ENCODE results near the gene RTF2. TPM values are rescaled to one million over a fixed set of nuclear protein-coding genes. Genes with fewer than 3 reads are reported as not detected.

Gene RTF2
- total and polyA plus RNA-seq, 2 of the 13 experiments (the other 11 are each of a cell fraction or from before 2014, with no cell fraction given), result 81.8 to 142 TPM

DNA sequence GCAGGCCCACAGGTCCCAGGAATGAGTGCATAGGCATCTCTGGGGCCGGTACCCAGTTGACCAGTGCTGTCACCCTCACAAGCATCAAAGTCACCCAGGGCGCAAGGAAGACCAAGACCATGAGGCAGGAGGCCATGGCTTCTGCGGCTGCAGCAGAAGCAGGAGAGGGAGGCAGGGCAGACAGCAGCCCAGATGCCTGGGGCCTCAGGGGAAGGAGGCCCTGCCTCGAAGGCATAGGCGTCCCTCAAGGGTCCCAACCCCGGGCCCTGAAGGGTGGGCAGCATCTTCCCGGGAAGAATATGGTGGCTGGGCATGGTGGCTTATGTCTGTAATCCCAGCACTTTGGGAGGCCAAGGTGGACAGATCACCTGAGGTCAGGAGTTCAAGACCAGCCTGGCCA lies 59.1 kb downstream of the RTF2 start:
- Histone ChIP-seq H3K36me3 (replicated peaks in 1 of 2; ENCODE audit: control insufficient read depth in 1 of 2, insufficient read depth in 2 of 2, low read length in 2 of 2) (no peaks in the 10 kb centered on the region), H4K20me1 (ENCODE audit: insufficient read depth, low read length) (no peaks in the 10 kb centered on the region), H3K79me2 (ENCODE audit: insufficient read depth, low read length) (no peaks in the 10 kb centered on the region), H3K4me1 (ENCODE audit: insufficient read depth, low read length) (peaks cover 6% of the 10 kb centered on the region; the same call in 1 of the 2 replicates), H3K4me2 (ENCODE audit: low read depth, low read length) (no peak overlapping the region), H3K9ac (ENCODE audit: insufficient read depth, low read depth, low read length) (no peak overlapping the region), H3K27me3 (ENCODE audit: control insufficient read depth in 1 of 2, insufficient read depth in 2 of 2, low read length in 2 of 2) (no peaks in the 10 kb centered on the region; a peak in 1 of 5 replicates), H3K9me3 (ENCODE audit: low read length) (no peaks in the 10 kb centered on the region), H3K4me3 (replicated peaks in 1 of 3; ENCODE audit: insufficient read depth in 1 of 3, low read depth in 2 of 3, low read length in 3 of 3) (no peak overlapping the region), H2AFZ (ENCODE audit: low read length) (no peak overlapping the region), H3K27ac (ENCODE audit: extremely low read length, insufficient read depth, low read length) (no peak overlapping the region)
- no peak for FAIRE-seq
- BruUV-seq (replicated peaks), result no TSS peak
- in situ Hi-C loops (cut with HindIII; ENCODE audit: extremely low pct_ligation_motif_present, low pct_unique_long_range_greater_than_20kb) (no loop called here), intact Hi-C loops (cut with micrococcal nuclease; ENCODE audit: unreplicated experiment) (no loop called here)
- no peak for ATAC-seq
- ChIA-PET CTCF (ENCODE audit: low intra/inter-chr PET ratio, low total read pairs) (no interaction called here), POLR2A (no interaction called here)
- 52% methylated on average over 7 of the region's 7 CpGs for WGBS (ENCODE audit: low lambda C conversion rate)
- no peak for DNase-seq (ENCODE audit: low spot score)
- TF ChIP-seq ZFAT (CRISPR knock-in tag; conservative IDR thresholded peaks at IDR 0.05) (no peak), JUND (CRISPR knock-in tag; IDR thresholded peaks at IDR 0.05) (no peak), SOX13 (IDR thresholded peaks at IDR 0.05) (no peak), SOX13 (CRISPR knock-in tag; conservative IDR thresholded peaks at IDR 0.05 in 1 of 2, IDR thresholded peaks at IDR 0.05 in 1 of 2) (no peak), STAG1 (CRISPR knock-in tag; IDR thresholded peaks at IDR 0.05) (no peak), HNF4A (CRISPR knock-in tag; IDR thresholded peaks at IDR 0.05) (no peak), ZNF343 (CRISPR knock-in tag; IDR thresholded peaks at IDR 0.05) (no peak), KAT2B (IDR thresholded peaks at IDR 0.05; ENCODE audit: borderline replicate concordance, low read depth, low read length) (no peak), SMYD3 (CRISPR knock-in tag; IDR thresholded peaks at IDR 0.05) (no peak), FOSL1 (CRISPR knock-in tag; IDR thresholded peaks at IDR 0.05; ENCODE audit: borderline replicate concordance) (no peak), ZKSCAN5 (CRISPR knock-in tag; IDR thresholded peaks at IDR 0.05) (no peak), ZNF160 (CRISPR knock-in tag; IDR thresholded peaks at IDR 0.05) (no peak), ZNF891 (CRISPR knock-in tag; IDR thresholded peaks at IDR 0.05) (no peak), HNRNPUL1 (IDR thresholded peaks at IDR 0.05; ENCODE audit: low read depth, low read length) (no peak), MLXIP (CRISPR knock-in tag; IDR thresholded peaks at IDR 0.05; ENCODE audit: borderline replicate concordance) (no peak), SSRP1 (CRISPR knock-in tag; IDR thresholded peaks at IDR 0.05) (no peak), MAFG (CRISPR knock-in tag; IDR thresholded peaks at IDR 0.05) (no peak), SNRNP70 (IDR thresholded peaks at IDR 0.05; ENCODE audit: low read depth, low read length) (no peak), AHR (CRISPR knock-in tag; IDR thresholded peaks at IDR 0.05) (no peak), ZNF468 (CRISPR knock-in tag; IDR thresholded peaks at IDR 0.05) (no peak)
- TF ChIP-seq, protein P1, sequence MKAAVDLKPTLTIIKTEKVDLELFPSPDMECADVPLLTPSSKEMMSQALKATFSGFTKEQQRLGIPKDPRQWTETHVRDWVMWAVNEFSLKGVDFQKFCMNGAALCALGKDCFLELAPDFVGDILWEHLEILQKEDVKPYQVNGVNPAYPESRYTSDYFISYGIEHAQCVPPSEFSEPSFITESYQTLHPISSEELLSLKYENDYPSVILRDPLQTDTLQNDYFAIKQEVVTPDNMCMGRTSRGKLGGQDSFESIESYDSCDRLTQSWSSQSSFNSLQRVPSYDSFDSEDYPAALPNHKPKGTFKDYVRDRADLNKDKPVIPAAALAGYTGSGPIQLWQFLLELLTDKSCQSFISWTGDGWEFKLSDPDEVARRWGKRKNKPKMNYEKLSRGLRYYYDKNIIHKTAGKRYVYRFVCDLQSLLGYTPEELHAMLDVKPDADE (CRISPR knock-in tag; IDR thresholded peaks at IDR 0.05), result no peak
